ENCODE data around the gene HLA-DQB2. TPM values are rescaled to one million over a fixed set of nuclear protein-coding genes. Genes with fewer than 3 reads are reported as not detected.

Gene HLA-DQB2
- total and polyA plus RNA-seq, 4 donors: 0.32 TPM; not detected in 3

DNA sequence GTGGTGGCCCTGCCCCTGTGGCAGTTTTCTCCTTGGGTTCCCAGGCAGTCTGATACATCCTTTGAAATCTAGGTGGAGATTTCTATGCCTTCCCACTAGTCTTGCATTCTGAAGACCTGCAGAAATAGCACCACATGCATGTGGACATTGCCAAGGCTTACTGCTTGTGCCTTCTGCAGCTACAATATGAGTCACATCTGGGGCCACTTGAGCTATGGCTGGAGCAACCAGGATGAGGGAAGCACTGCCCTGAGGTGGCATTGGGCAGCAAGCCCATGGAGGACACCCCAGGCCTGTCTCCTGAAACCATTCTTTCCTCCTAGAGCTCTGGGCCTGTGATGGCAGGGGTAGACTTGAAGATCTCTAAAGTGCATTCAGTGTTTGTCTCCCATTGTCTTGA is 15.7 kb upstream of the HLA-DQB2 start:
- Histone ChIP-seq H3K4me3 (ENCODE audit: low read depth in 1 of 3, low read length in 3 of 3) (no peak overlapping the region), H3K9ac (ENCODE audit: low read depth in 1 of 2, low read length in 2 of 2) (no peak overlapping the region), H3K27ac (ENCODE audit: low read depth in 1 of 2, low read length in 2 of 2) (no peak overlapping the region), H3K4me1 (ENCODE audit: control insufficient read depth in 4 of 4, insufficient read depth in 4 of 4, low read length in 3 of 4) (no peaks in the 10 kb centered on the region), H3K27me3 (ENCODE audit: control insufficient read depth in 4 of 4, insufficient read depth in 4 of 4, low read length in 3 of 4) (no peaks in the 10 kb centered on the region), H3K36me3 (ENCODE audit: control insufficient read depth in 4 of 4, insufficient read depth in 3 of 4, low read depth in 1 of 4, low read length in 3 of 4) (no peaks in the 10 kb centered on the region), H3K9me3 (ENCODE audit: control insufficient read depth in 4 of 4, low read length in 3 of 4) (no peaks in the 10 kb centered on the region)
- no peak for TF ChIP-seq GABPA (IDR thresholded peaks at IDR 0.05 in 1 of 2, conservative IDR thresholded peaks at IDR 0.05 in 1 of 2)
- TF ChIP-seq SP1 (IDR thresholded peaks at IDR 0.05): no peak
- TF ChIP-seq YY1 (IDR thresholded peaks at IDR 0.05): no peak
- no peak for TF ChIP-seq JUND (IDR thresholded peaks at IDR 0.05)
- no peak for TF ChIP-seq FOXA1 (IDR thresholded peaks at IDR 0.05)
- no peak for TF ChIP-seq ZBTB33 (IDR thresholded peaks at IDR 0.05)
- TF ChIP-seq HNF4G (IDR thresholded peaks at IDR 0.05): no peak
- TF ChIP-seq REST (IDR thresholded peaks at IDR 0.05): no peak
- TF ChIP-seq HNF4A (conservative IDR thresholded peaks at IDR 0.05): no peak
- no peak for TF ChIP-seq EGR1 (IDR thresholded peaks at IDR 0.05; ENCODE audit: low read depth in 2 of 2)
- no peak for TF ChIP-seq TAF1 (conservative IDR thresholded peaks at IDR 0.05)
- no peak for TF ChIP-seq MAX (IDR thresholded peaks at IDR 0.05)
- no peak for DNase-seq (ENCODE audit: low spot score)

DNA sequence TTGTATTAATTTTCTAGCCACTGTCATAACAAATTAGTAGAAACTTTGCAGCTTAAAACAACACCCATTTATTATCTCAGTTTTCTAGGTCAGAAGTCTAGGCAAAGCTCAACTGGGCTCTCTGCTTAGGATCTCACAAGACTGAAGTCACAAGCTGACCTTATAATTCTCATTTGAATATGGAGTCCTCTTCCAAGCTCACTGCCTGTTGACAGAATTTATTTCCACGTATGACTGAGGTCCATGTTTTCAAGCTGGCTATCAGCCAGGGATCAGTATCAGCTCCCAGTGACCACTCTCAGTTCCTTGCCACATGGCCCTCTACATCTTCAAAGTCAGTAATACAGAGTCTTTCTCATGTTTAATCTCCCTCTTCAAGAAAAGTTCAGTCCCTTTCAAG is 11.7 kb upstream of the HLA-DQB2 start:
- no peak for DNase-seq (ENCODE audit: low spot score)
- TF ChIP-seq JUND (IDR thresholded peaks at IDR 0.05) (no peak), MAX (IDR thresholded peaks at IDR 0.05) (no peak), HNF4G (IDR thresholded peaks at IDR 0.05) (no peak), RAD21 (IDR thresholded peaks at IDR 0.05) (no peak), REST (IDR thresholded peaks at IDR 0.05) (no peak), FOXA1 (IDR thresholded peaks at IDR 0.05) (no peak), SP1 (IDR thresholded peaks at IDR 0.05) (no peak), NR2F2 (IDR thresholded peaks at IDR 0.05) (no peak)
- TF ChIP-seq, protein P1, sequence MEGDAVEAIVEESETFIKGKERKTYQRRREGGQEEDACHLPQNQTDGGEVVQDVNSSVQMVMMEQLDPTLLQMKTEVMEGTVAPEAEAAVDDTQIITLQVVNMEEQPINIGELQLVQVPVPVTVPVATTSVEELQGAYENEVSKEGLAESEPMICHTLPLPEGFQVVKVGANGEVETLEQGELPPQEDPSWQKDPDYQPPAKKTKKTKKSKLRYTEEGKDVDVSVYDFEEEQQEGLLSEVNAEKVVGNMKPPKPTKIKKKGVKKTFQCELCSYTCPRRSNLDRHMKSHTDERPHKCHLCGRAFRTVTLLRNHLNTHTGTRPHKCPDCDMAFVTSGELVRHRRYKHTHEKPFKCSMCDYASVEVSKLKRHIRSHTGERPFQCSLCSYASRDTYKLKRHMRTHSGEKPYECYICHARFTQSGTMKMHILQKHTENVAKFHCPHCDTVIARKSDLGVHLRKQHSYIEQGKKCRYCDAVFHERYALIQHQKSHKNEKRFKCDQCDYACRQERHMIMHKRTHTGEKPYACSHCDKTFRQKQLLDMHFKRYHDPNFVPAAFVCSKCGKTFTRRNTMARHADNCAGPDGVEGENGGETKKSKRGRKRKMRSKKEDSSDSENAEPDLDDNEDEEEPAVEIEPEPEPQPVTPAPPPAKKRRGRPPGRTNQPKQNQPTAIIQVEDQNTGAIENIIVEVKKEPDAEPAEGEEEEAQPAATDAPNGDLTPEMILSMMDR (IDR thresholded peaks at IDR 0.05; ENCODE audit: low read depth, low read length, missing input control): no peak
- H3K9ac ChIP-seq (ENCODE audit: low read depth in 1 of 2, low read length in 2 of 2): no peak overlapping the region

More for the DNA sequence above, 11.7 kb upstream of the HLA-DQB2 start:
- Histone ChIP-seq H3K27me3 (ENCODE audit: control insufficient read depth in 4 of 4, insufficient read depth in 4 of 4, low read length in 3 of 4) (peaks cover 0 to 4% (median under 1%) of the 10 kb centered on the region in 4 donors), H3K4me3 (ENCODE audit: low read depth in 1 of 3, low read length in 3 of 3) (no peak overlapping the region), H3K36me3 (ENCODE audit: control insufficient read depth in 4 of 4, insufficient read depth in 3 of 4, low read depth in 1 of 4, low read length in 3 of 4) (no peaks in the 10 kb centered on the region), H3K9me3 (ENCODE audit: control insufficient read depth in 4 of 4, low read length in 3 of 4) (no peaks in the 10 kb centered on the region), H3K27ac (ENCODE audit: low read depth in 1 of 2, low read length in 2 of 2) (no peak overlapping the region), H3K4me1 (ENCODE audit: control insufficient read depth in 4 of 4, insufficient read depth in 4 of 4, low read length in 3 of 4) (no peaks in the 10 kb centered on the region)
- 25% methylated on average over 1 of the region's 1 CpG for WGBS

Data from liver (tissue), 9 donors.